K562 (cell line): Measurements from ENCODE around the gene SMIM7. TPM values are rescaled to one million over a fixed set of nuclear protein-coding genes. Genes with fewer than 3 reads are reported as not detected.

Source experiments
- CBFB ChIP-seq: sonication (generic); formaldehyde crosslinking; IDR thresholded peaks from 2 replicates; pipeline ENCODE4 v1.4.0; 2020; ENCODE audit warnings: mild to moderate bottlenecking, missing genetic modification reagents
- CUX1 ChIP-seq: fragments of 200-800 bp; sonication (Bioruptor generic); IDR thresholded peaks from 2 replicates; pipeline ENCODE4 v1.6.1; 2016; ENCODE audit warnings: missing genetic modification characterization, missing compliant biosample characterization
- KLF10 ChIP-seq: fragments of 250-450 bp; sonication (Bioruptor Pico); IDR thresholded peaks from 2 replicates; pipeline ENCODE4 v1.6.1; 2021; ENCODE audit warnings: matching md5 sums
- MAFG ChIP-seq: fragments of 450-650 bp; conservative IDR thresholded peaks from 2 replicates; pipeline ENCODE4 v1.6.1; 2016; ENCODE audit warnings: missing genetic modification characterization, missing compliant biosample characterization
- MYC ChIP-seq, 2 experiments: fragments of 250-450 bp in 1 of 2; sonication (Bioruptor Pico) in 1 of 2; IDR thresholded peaks; 2 replicates each; pipeline versions ENCODE4 v1.5.1 to v1.6.1; 2012 to 2021; ENCODE audit warnings: low read depth in 2 of 2, borderline replicate concordance in 1 of 2, improper control_type of control experiment in 1 of 2, low read length in 1 of 2, mild to moderate bottlenecking in 1 of 2, moderate library complexity in 1 of 2
- PHB2 ChIP-seq: fragments of 450-650 bp; IDR thresholded peaks from 2 replicates; pipeline ENCODE4 v1.6.1; 2017; ENCODE audit warnings: low read depth
- RB1 ChIP-seq: fragments of 450-650 bp; IDR thresholded peaks from 2 replicates; pipeline ENCODE4 v1.6.1; 2017; ENCODE audit warnings: low read depth, mild to moderate bottlenecking
- ZNF75A ChIP-seq: fragments of 450-650 bp; formaldehyde crosslinking; IDR thresholded peaks from 2 replicates; pipeline ENCODE4 v1.4.0; 2020; ENCODE audit warnings: mild to moderate bottlenecking
- polyA plus RNA-seq, 8 experiments: library from polyadenylated mRNA; depleted of rRNA in 4 of 8; stranded (reverse) in 5 of 8; unstranded in 3 of 8; fragments of >200 nt; fragmentation: Nextera tagmentation in 2 of 8; fragmentation: Illumina TruSeq in 1 of 8; extraction: Ambion mirVana in 2 of 8; extraction: Trizol in 1 of 8; gene quantifications; 2 replicates each; pipeline versions ENCODE4 v1.2.1 to v1.2.3, GENCODE V29; 2011 to 2014; ENCODE audit warnings: inconsistent platforms in 1 of 8, missing spikeins in 1 of 8
- total RNA-seq, 7 experiments: library from RNA; depleted of rRNA in 6 of 7; stranded (reverse); fragments of >200 nt in 6 of 7; fragmentation: Illumina TruSeq in 2 of 7; extraction: Trizol in 2 of 7; gene quantifications; 2 replicates each; pipeline versions ENCODE4 v1.2.1 to v1.2.3, GENCODE V29; 2011 to 2021; ENCODE audit warnings: low replicate concordance in 1 of 7
- TF ChIP-seq, protein P1 (sequence below): fragments of 250-450 bp; sonication (Bioruptor Pico); IDR thresholded peaks from 2 replicates; pipeline ENCODE4 v1.4.0; 2020

The SMIM7 gene
- total and polyA plus RNA-seq, 9 of the 15 experiments (the other 6 are each of a cell fraction or from before 2014, with no cell fraction given) = 55.3 to 265 (median 107) TPM

GRCh38 chr19:16628984-16629691, 30.8 kb downstream of the SMIM7 start (continued):
- TF ChIP-seq, protein P1, sequence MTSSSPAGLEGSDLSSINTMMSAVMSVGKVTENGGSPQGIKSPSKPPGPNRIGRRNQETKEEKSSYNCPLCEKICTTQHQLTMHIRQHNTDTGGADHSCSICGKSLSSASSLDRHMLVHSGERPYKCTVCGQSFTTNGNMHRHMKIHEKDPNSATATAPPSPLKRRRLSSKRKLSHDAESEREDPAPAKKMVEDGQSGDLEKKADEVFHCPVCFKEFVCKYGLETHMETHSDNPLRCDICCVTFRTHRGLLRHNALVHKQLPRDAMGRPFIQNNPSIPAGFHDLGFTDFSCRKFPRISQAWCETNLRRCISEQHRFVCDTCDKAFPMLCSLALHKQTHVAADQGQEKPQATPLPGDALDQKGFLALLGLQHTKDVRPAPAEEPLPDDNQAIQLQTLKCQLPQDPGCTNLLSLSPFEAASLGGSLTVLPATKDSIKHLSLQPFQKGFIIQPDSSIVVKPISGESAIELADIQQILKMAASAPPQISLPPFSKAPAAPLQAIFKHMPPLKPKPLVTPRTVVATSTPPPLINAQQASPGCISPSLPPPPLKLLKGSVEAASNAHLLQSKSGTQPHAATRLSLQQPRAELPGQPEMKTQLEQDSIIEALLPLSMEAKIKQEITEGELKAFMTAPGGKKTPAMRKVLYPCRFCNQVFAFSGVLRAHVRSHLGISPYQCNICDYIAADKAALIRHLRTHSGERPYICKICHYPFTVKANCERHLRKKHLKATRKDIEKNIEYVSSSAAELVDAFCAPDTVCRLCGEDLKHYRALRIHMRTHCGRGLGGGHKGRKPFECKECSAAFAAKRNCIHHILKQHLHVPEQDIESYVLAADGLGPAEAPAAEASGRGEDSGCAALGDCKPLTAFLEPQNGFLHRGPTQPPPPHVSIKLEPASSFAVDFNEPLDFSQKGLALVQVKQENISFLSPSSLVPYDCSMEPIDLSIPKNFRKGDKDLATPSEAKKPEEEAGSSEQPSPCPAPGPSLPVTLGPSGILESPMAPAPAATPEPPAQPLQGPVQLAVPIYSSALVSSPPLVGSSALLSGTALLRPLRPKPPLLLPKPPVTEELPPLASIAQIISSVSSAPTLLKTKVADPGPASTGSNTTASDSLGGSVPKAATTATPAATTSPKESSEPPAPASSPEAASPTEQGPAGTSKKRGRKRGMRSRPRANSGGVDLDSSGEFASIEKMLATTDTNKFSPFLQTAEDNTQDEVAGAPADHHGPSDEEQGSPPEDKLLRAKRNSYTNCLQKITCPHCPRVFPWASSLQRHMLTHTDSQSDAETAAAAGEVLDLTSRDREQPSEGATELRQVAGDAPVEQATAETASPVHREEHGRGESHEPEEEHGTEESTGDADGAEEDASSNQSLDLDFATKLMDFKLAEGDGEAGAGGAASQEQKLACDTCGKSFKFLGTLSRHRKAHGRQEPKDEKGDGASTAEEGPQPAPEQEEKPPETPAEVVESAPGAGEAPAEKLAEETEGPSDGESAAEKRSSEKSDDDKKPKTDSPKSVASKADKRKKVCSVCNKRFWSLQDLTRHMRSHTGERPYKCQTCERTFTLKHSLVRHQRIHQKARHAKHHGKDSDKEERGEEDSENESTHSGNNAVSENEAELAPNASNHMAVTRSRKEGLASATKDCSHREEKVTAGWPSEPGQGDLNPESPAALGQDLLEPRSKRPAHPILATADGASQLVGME (CRISPR knock-in tag) = no peak
- TF ChIP-seq MAFG (tag) (no peak), MYC (IDR thresholded peaks at IDR 0.05; ENCODE audit: low read depth, low read length) (peak; percentile 47; the same call in 1 of the 2 replicates), MYC (CRISPR knock-in tag; IDR thresholded peaks at IDR 0.05; ENCODE audit: borderline replicate concordance, low read depth) (no peak), RB1 (0 out of 2 replicates have a peak, but pooled peaks have one; percentile 5), ZNF75A (CRISPR knock-in tag) (no peak), KLF10 (CRISPR knock-in tag) (no peak), CBFB (CRISPR knock-in tag) (no peak), CUX1 (CRISPR knock-in tag) (no peak), PHB2 (no peak)
